ENCODE data around the gene PNPLA1.

DNA sequence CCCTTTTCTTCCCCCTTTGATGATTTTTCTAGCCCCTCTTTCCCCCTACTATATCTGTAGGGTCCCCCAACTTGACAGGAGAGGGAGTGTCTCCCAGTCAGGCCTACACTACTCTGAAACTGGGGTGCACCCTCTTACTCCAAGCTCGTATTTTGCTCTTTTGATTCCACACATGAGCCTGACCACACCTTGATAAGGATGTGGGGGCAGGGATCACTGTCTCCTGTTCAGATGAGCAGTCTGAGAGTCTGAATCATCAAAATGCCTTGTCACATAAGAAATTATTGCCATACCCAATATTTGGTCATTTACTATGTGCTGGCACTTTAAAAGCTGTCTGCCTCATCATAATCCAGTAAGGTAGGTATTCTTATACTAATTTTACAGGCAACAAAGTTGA, 15.9 kb downstream of the PNPLA1 start:
- TF ChIP-seq, protein P1, sequence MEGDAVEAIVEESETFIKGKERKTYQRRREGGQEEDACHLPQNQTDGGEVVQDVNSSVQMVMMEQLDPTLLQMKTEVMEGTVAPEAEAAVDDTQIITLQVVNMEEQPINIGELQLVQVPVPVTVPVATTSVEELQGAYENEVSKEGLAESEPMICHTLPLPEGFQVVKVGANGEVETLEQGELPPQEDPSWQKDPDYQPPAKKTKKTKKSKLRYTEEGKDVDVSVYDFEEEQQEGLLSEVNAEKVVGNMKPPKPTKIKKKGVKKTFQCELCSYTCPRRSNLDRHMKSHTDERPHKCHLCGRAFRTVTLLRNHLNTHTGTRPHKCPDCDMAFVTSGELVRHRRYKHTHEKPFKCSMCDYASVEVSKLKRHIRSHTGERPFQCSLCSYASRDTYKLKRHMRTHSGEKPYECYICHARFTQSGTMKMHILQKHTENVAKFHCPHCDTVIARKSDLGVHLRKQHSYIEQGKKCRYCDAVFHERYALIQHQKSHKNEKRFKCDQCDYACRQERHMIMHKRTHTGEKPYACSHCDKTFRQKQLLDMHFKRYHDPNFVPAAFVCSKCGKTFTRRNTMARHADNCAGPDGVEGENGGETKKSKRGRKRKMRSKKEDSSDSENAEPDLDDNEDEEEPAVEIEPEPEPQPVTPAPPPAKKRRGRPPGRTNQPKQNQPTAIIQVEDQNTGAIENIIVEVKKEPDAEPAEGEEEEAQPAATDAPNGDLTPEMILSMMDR (IDR thresholded peaks at IDR 0.05), result no peak
- TF ChIP-seq SP1 (CRISPR knock-in tag; conservative IDR thresholded peaks at IDR 0.05) (no peak), ZNF138 (CRISPR knock-in tag; conservative IDR thresholded peaks at IDR 0.05) (no peak), ZNF121 (CRISPR knock-in tag; IDR thresholded peaks at IDR 0.05) (no peak)
- TF ChIP-seq, protein P2, sequence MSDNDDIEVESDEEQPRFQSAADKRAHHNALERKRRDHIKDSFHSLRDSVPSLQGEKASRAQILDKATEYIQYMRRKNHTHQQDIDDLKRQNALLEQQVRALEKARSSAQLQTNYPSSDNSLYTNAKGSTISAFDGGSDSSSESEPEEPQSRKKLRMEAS (CRISPR knock-in tag; IDR thresholded peaks at IDR 0.05), result no peak

Data from WTC11 (cell line).